Measurements from ENCODE around the gene RPRD2. TPM values are rescaled to one million over a fixed set of nuclear protein-coding genes. Genes with fewer than 3 reads are reported as not detected.

The RPRD2 gene
- total and polyA plus RNA-seq, 9 of the 15 experiments (the other 6 are each of a cell fraction or from before 2014, with no cell fraction given) = 1.5 to 21.6 (median 7.7) TPM

DNA sequence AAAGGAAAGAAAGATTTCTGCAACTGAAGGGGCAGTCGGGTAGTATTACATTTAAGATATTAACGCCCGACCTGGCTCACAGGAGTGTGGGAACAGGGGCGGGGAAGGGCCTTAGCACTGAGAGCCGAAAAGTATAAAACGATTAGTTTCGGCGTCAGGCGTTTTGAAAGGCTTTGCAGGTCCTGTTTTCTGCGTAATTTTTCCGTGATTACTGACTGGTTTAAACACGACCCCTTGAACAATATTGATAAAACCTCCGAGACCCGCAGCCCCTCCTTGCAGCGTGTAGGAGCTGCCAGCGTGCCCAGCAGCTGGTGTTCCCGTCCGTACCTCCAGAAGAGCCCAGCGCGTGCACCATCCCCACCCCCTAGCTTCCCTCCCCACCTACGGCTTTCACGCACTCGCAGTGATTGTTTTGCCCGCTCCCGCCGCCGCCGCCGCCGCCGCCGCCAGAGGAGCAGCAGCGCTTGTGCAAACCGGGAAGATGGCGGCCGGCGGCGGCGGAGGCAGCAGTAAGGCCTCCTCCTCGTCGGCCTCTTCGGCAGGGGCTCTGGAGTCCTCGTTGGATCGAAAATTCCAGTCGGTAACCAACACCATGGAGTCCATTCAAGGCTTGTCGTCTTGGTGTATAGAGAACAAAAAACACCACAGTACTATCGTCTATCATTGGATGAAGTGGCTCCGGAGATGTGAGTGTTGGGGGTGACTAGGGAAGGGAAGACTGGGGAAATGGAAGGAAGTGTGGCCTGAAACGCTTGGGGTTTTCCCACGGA is 470 bp downstream of the RPRD2 start (continued):
- TF ChIP-seq SMAD2 (IDR thresholded peaks at IDR 0.05; ENCODE audit: low read depth, low read length) = no peak
- peak; percentile 85 for TF ChIP-seq TAF9B (IDR thresholded peaks at IDR 0.05; ENCODE audit: partially characterized antibody)
- TF ChIP-seq TCF3 (CRISPR knock-in tag; IDR thresholded peaks at IDR 0.05) = 0 out of 2 replicates have a peak, but pooled peaks have one; percentile 19
- TF ChIP-seq, protein P1, sequence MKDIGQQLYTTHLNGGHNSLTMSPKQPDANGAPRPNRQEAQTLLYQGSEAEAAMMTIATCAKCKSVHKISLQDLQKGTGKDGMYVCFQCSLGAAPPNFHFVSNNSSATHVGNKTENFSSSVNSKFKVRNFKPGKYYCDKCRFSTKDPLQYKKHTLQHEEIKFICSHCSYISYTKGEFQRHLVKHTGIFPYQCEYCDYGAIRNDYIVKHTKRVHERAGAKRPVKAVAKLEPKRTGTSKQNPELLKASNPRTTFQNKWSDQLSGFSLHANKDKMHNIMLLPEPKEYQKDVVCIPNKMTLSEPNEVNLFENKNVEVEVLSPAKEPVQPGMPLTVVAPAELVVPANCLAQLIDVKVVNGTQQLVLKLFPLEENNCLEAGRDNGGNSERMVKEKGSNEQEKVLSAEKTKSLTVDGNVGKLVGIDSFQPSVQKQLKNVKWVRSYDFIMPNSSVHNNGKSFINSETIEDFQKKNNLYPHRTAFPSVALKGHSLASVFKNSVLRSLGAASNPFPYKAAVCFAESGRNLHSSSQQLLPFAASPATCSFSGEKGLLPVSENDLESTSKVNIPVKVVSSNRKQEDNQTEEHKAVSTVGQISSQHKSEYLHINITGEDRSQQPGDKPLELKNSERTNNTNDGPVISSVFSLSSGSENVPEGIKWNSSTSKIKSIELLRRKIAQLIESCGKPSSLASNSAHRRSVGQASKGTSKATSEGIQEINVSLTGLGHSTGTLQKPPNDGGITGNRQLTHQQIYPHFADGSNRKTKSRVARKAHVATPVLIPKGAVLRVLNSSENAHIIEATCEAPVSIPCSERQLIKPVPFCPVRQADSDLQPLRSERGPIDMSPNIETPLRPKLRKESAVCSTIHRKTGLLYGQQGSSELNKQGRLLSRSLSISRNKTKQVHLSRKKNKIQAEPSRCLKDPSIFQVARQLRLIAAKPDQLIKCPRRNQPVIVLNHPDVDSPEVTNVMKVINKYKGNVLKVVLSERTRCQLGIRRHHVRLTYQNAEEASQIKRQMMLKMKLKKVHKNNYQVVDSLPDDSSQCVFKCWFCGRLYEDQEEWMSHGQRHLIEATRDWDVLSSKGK (CRISPR knock-in tag; IDR thresholded peaks at IDR 0.05) = no peak
- TF ChIP-seq, protein P2, sequence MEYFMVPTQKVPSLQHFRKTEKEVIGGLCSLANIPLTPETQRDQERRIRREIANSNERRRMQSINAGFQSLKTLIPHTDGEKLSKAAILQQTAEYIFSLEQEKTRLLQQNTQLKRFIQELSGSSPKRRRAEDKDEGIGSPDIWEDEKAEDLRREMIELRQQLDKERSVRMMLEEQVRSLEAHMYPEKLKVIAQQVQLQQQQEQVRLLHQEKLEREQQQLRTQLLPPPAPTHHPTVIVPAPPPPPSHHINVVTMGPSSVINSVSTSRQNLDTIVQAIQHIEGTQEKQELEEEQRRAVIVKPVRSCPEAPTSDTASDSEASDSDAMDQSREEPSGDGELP (CRISPR knock-in tag; IDR thresholded peaks at IDR 0.05; ENCODE audit: borderline replicate concordance) = peak; percentile 69
